B cell (primary cell): ENCODE data around the gene RBBP7. TPM values are rescaled to one million over a fixed set of nuclear protein-coding genes. Genes with fewer than 3 reads are reported as not detected.

Source experiments
- ATAC-seq: fragments of 200-7000 bp; cut with Tn5 transposase; one replicate; pipeline ENCODE4 v1.10.0; 2021; ENCODE audit warnings: low read depth, mild to moderate bottlenecking, moderate number of reproducible peaks, moderate library complexity
- CTCF ChIA-PET: fragments of 350-600 bp; sonication (Branson Sonifier 250); formaldehyde crosslinking; loops from one replicate; lab custom pipeline; 2021; ENCODE audit warnings: antibody characterized with exemption, inconsistent platforms; lab: Charles Lee
- POLR2A ChIA-PET: fragments of 350-600 bp; sonication (Branson Sonifier 250); formaldehyde crosslinking; loops from one replicate; lab custom pipeline; 2021; ENCODE audit warnings: antibody characterized with exemption; lab: Charles Lee
- DNase-seq: peaks from one replicate; pipeline ENCODE4 v3.0.0; 2013
- H2AFZ ChIP-seq: 2 replicates; pipeline ENCODE4 v1.6.1; 2012; ENCODE audit warnings: mild to moderate bottlenecking, low read depth, low read length; ENCODE audit not compliant: insufficient read depth, poor library complexity, severe bottlenecking
- H3K27ac ChIP-seq, 2 donors: 1 replicate in 1 of 2; 2 replicates in 1 of 2; pipeline ENCODE4 v1.5.1; 2012 to 2013; ENCODE audit warnings: low read length in 2 of 2, mild to moderate bottlenecking in 2 of 2, moderate library complexity in 1 of 2
- H3K27me3 ChIP-seq, 4 experiments: fragments of 200-600 bp in 1 of 4; sonication (generic) in 1 of 4; replicated peaks in 1 of 4; 1 replicate in 2 of 4; 2 replicates in 2 of 4; pipeline versions ENCODE4 v1.6.1 to v1.7.0; 2013 to 2016; ENCODE audit warnings: low read length in 3 of 4, mild to moderate bottlenecking in 2 of 4, mixed read lengths in 1 of 4, moderate library complexity in 1 of 4; ENCODE audit not compliant: insufficient read depth in 4 of 4, control insufficient read depth in 3 of 4; ENCODE audit errors: control extremely low read depth in 1 of 4
- H3K36me3 ChIP-seq, 2 experiments: replicated peaks in 1 of 2; 1 replicate in 1 of 2; 2 replicates in 1 of 2; pipeline versions ENCODE4 v1.6.1 to v1.7.1; 2013; ENCODE audit warnings: low read length in 1 of 2; ENCODE audit not compliant: insufficient read depth in 2 of 2, control insufficient read depth in 1 of 2; ENCODE audit errors: control extremely low read depth in 1 of 2, extremely low read depth in 1 of 2
- H3K4me1 ChIP-seq, 2 donors: fragments of 200-600 bp in 1 of 2; sonication (generic) in 1 of 2; 1 replicate in 1 of 2; 2 replicates in 1 of 2; pipeline versions ENCODE4 v1.5.1 to v1.6.1; 2013 to 2017; ENCODE audit warnings: low read length in 2 of 2; ENCODE audit not compliant: control insufficient read depth in 2 of 2, insufficient read depth in 2 of 2
- H3K4me2 ChIP-seq: replicated peaks from 2 replicates; pipeline ENCODE3; 2012; ENCODE audit warnings: mild to moderate bottlenecking, low read depth, low read length; ENCODE audit not compliant: poor library complexity, severe bottlenecking
- H3K4me3 ChIP-seq, 5 experiments: fragments of 200-600 bp in 1 of 5; sonication (generic) in 1 of 5; 1 replicate in 3 of 5; 2 replicates in 2 of 5; pipeline versions ENCODE4 v1.5.1 to v1.7.0; 2011 to 2016; ENCODE audit warnings: low read length in 4 of 5, mild to moderate bottlenecking in 4 of 5, low read depth in 2 of 5, control low read depth in 1 of 5, moderate library complexity in 1 of 5; ENCODE audit not compliant: insufficient read depth in 1 of 5; ENCODE audit errors: control extremely low read depth in 1 of 5, extremely low read depth in 1 of 5
- H3K79me2 ChIP-seq: fragments of 200-600 bp; sonication (generic); one replicate; pipeline ENCODE4 v1.6.0; 2016; ENCODE audit warnings: low read length; ENCODE audit not compliant: control insufficient read depth, insufficient read depth
- H3K9ac ChIP-seq: fragments of 200-600 bp; sonication (generic); 2 replicates; pipeline ENCODE4 v1.6.1; 2017; ENCODE audit warnings: mild to moderate bottlenecking, low read length, moderate library complexity
- H3K9me3 ChIP-seq, 3 donors: one replicate each; pipeline versions ENCODE4 v1.6.1 to v1.7.1; 2013; ENCODE audit warnings: low read length in 2 of 3; ENCODE audit not compliant: control insufficient read depth in 2 of 3, insufficient read depth in 1 of 3; ENCODE audit errors: control extremely low read depth in 1 of 3
- H4K20me1 ChIP-seq: 2 replicates; pipeline ENCODE4 v1.6.0; 2012; ENCODE audit warnings: mild to moderate bottlenecking, low read length; ENCODE audit not compliant: insufficient read depth, control insufficient read depth, poor library complexity, severe bottlenecking
- H3K27ac Mint-ChIP-seq: one replicate; pipeline ENCODE4 v1.8.0; 2021; ENCODE audit warnings: mixed read lengths
- H3K27me3 Mint-ChIP-seq: one replicate; pipeline ENCODE4 v1.8.0; 2021; ENCODE audit warnings: mixed read lengths
- H3K4me1 Mint-ChIP-seq: one replicate; pipeline ENCODE4 v1.8.0; 2021; ENCODE audit warnings: mixed read lengths
- H3K4me3 Mint-ChIP-seq: one replicate; pipeline ENCODE4 v1.8.0; 2021; ENCODE audit warnings: mixed read lengths
- H3K9me3 Mint-ChIP-seq: one replicate; pipeline ENCODE4 v1.8.0; 2022; ENCODE audit warnings: mixed read lengths; ENCODE audit not compliant: insufficient read depth
- CTCF ChIP-seq: fragments of 200-600 bp; IDR thresholded peaks from one replicate; pipeline ENCODE4 v1.8.0; 2022; ENCODE audit warnings: antibody characterized with exemption, mild to moderate bottlenecking
- EZH2 ChIP-seq: IDR thresholded peaks from 2 replicates; pipeline ENCODE4 v1.6.1; 2012; ENCODE audit warnings: borderline replicate concordance, low read depth, mild to moderate bottlenecking, moderate library complexity, low read length; ENCODE audit not compliant: insufficient read depth, poor library complexity, severe bottlenecking
- WGBS: methylation state at CpG from one replicate; pipeline ENCODE4 v1.1.5; 2013; ENCODE audit warnings: missing lambda C conversion rate; ENCODE audit not compliant: insufficient coverage; 5-methylcytosine and 5-hydroxymethylcytosine counted together
- intact Hi-C: fragments of 100-400 bp; cut with micrococcal nuclease; formaldehyde crosslinking; loops from one replicate; pipeline ENCODE4 v1.10.0; 2022
- polyA plus RNA-seq: library from polyadenylated mRNA; depleted of rRNA; stranded (reverse); fragments of >200 nt; gene quantifications from 2 replicates; pipeline ENCODE4 v1.2.3, GENCODE V29; 2012
- total RNA-seq, 2 donors: library from RNA; stranded (reverse); fragments of 120-200 nt in 1 of 2; gene quantifications; 1 replicate in 1 of 2; 2 replicates in 1 of 2; pipeline versions ENCODE4 v1.2.3 to v1.2.4, GENCODE V29; 2013 to 2022

The RBBP7 gene
- total and polyA plus RNA-seq, 2 donors (not counting 1 experiment from before 2014, with no cell fraction given), result 74.6 to 106 TPM

- no CpG with 5 or more reads among the region's 3 CpGs for WGBS
- no peak for ATAC-seq
- Histone ChIP-seq H4K20me1 (no peaks in the 10 kb centered on the region), H3K27me3 (no peaks in the 10 kb centered on the region), H3K36me3 (peaks cover 0 to 14% of the 10 kb centered on the region in 2 experiments), H3K4me2 (no peak overlapping the region), H3K4me3 (no peak overlapping the region), H3K4me1 (no peaks in the 10 kb centered on the region), H2AFZ (no peak overlapping the region), H3K79me2 (no peaks in the 10 kb centered on the region), H3K27ac (no peak overlapping the region), H3K9ac (no peak overlapping the region), H3K9me3 (no peaks in the 10 kb centered on the region)
- DNase-seq, result peak; percentile 41
- POLR2A ChIA-PET, result no interaction called here
- H3K27me3 Mint-ChIP-seq, result no peaks in the 10 kb centered on the region
- intact Hi-C loops, result loop anchor here (1.0 kb wide), 1 partner anchor 66 kb away; no protein-coding TSS in a partner anchor
- no peak for TF ChIP-seq EZH2
- peak; percentile 60 for TF ChIP-seq CTCF
- CTCF ChIA-PET, result interaction anchor here (0.6 to 5.8 kb wide), 15 partner anchors 9 to 256 kb away, joined by 3 to 90 read pairs (median 4); partner anchors contain the start of gene REPS2
- no peak overlapping the region for H3K27ac Mint-ChIP-seq
- H3K4me3 Mint-ChIP-seq, result no peak overlapping the region
- H3K9me3 Mint-ChIP-seq, result no peaks in the 10 kb centered on the region
- no peaks in the 10 kb centered on the region for H3K4me1 Mint-ChIP-seq
Observed at GRCh38 chrX:16826207-16826606, 44.0 kb downstream of the RBBP7 start.

- no peaks in the 10 kb centered on the region for H3K4me1 ChIP-seq
- DNase-seq (no peak), ATAC-seq (no peak)
- Mint-ChIP-seq H3K27me3 (no peaks in the 10 kb centered on the region), H3K9me3 (no peaks in the 10 kb centered on the region), H3K4me3 (no peak overlapping the region), H3K4me1 (no peaks in the 10 kb centered on the region), H3K27ac (no peak overlapping the region)
- H2AFZ ChIP-seq, result no peak overlapping the region
- TF ChIP-seq EZH2, result no peak
- no peak for TF ChIP-seq CTCF
- intact Hi-C loops, result loop anchor here (1.0 kb wide), 1 partner anchor 67 kb away; no protein-coding TSS in a partner anchor
- H3K36me3 ChIP-seq, result peaks cover 0 to 14% of the 10 kb centered on the region in 2 experiments
- no peak overlapping the region for H3K4me2 ChIP-seq
- CTCF ChIA-PET, result interaction anchor here (1.0 to 5.8 kb wide), 12 partner anchors 10 to 257 kb away, joined by 3 to 90 read pairs (median 4); no protein-coding TSS in a partner anchor
- no peaks in the 10 kb centered on the region for H3K27me3 ChIP-seq
- POLR2A ChIA-PET, result no interaction called here
- H3K79me2 ChIP-seq, result no peaks in the 10 kb centered on the region
- H3K9ac ChIP-seq, result no peak overlapping the region
- no peaks in the 10 kb centered on the region for H3K9me3 ChIP-seq
- no peak overlapping the region for H3K4me3 ChIP-seq
- 86% methylated on average over 1 of the region's 8 CpGs for WGBS
- H4K20me1 ChIP-seq, result no peaks in the 10 kb centered on the region
- no peak overlapping the region for H3K27ac ChIP-seq
Observed at GRCh38 chrX:16825264-16826035, 44.7 kb downstream of the RBBP7 start.
